ENCODE measurements around the gene GABRR2. TPM values are rescaled to one million over a fixed set of nuclear protein-coding genes. Genes with fewer than 3 reads are reported as not detected.

The GABRR2 gene
- total and polyA plus RNA-seq, 10 of the 15 experiments (the other 5 are each of a cell fraction or from before 2014, with no cell fraction given) = 0.16 to 0.72 (median 0.32) TPM; not detected in 2

GRCh38 chr6:89357390-89357789 lies 42.3 kb upstream of the GABRR2 start (continued):
- TF ChIP-seq SMAD1 (IDR thresholded peaks at IDR 0.05; ENCODE audit: low read depth, partially characterized antibody) (no peak), CTCF (IDR thresholded peaks at IDR 0.05 in 2 of 3, conservative IDR thresholded peaks at IDR 0.05 in 1 of 3; ENCODE audit: control insufficient read depth in 2 of 3, extremely low read depth in 1 of 3, insufficient read depth in 1 of 3, low read depth in 3 of 3, low read length in 3 of 3) (no peak), CEBPB (IDR thresholded peaks at IDR 0.05; ENCODE audit: borderline replicate concordance in 1 of 2, low read depth in 2 of 2, low read length in 2 of 2) (no peak), IRF4 (IDR thresholded peaks at IDR 0.05; ENCODE audit: low read depth, low read length) (peak; percentile 49; the same call in 1 of the 2 replicates), FOXM1 (IDR thresholded peaks at IDR 0.05; ENCODE audit: low read depth, low read length) (peak; percentile 88), LARP7 (IDR thresholded peaks at IDR 0.05) (no peak), GATAD2B (conservative IDR thresholded peaks at IDR 0.05; ENCODE audit: low read depth) (no peak), TBL1XR1 (IDR thresholded peaks at IDR 0.05; ENCODE audit: low read depth, low read length) (peak; percentile 91), MEF2A (IDR thresholded peaks at IDR 0.05; ENCODE audit: insufficient read depth, low read depth, low read length) (peak; percentile 94), TCF12 (IDR thresholded peaks at IDR 0.05; ENCODE audit: low read depth, low read length) (peak; percentile 96), NRF1 (conservative IDR thresholded peaks at IDR 0.05; ENCODE audit: low read depth, low read length) (no peak), IRF3 (IDR thresholded peaks at IDR 0.05) (no peak), SKIL (IDR thresholded peaks at IDR 0.05; ENCODE audit: low read depth, poor library complexity, severe bottlenecking) (peak; percentile 80), CREB1 (IDR thresholded peaks at IDR 0.05; ENCODE audit: low read depth) (0 out of 2 replicates have a peak, but pooled peaks have one; percentile 39), TCF3 (IDR thresholded peaks at IDR 0.05; ENCODE audit: borderline replicate concordance, insufficient read depth, low read depth, low read length) (peak; percentile 96), E4F1 (IDR thresholded peaks at IDR 0.05; ENCODE audit: borderline replicate concordance, partially characterized antibody) (no peak), REST (IDR thresholded peaks at IDR 0.05; ENCODE audit: low read depth, low read length) (no peak), KAT2A (conservative IDR thresholded peaks at IDR 0.05; ENCODE audit: control insufficient read depth, low read depth, low read length) (no peak), ZSCAN29 (IDR thresholded peaks at IDR 0.05) (no peak), FOXK2 (IDR thresholded peaks at IDR 0.05) (no peak)
